AG04450 (cell line): ENCODE data around the gene PRPSAP1. TPM values are rescaled to one million over a fixed set of nuclear protein-coding genes. Genes with fewer than 3 reads are reported as not detected.

Experiments used
- CTCF ChIA-PET: fragments of 300-600, 350-600 bp; formaldehyde crosslinking; extraction: SDS; loops from one replicate; lab custom pipeline; 2022; ENCODE audit warnings: antibody characterized with exemption, inconsistent platforms; lab: Charles Lee
- POLR2A ChIA-PET: fragments of 350-600 bp; formaldehyde crosslinking; extraction: SDS; loops from one replicate; lab custom pipeline; 2021; ENCODE audit warnings: antibody characterized with exemption, inconsistent platforms; lab: Yijun Ruan, JAX
- DNase-seq: peaks from one replicate; pipeline ENCODE4 v3.0.0-alpha.2; 2011; ENCODE audit warnings: low read depth, low spot score
- H3K27ac ChIP-seq: one replicate; pipeline ENCODE4 v1.5.1; 2012; ENCODE audit warnings: low read depth, low read length, control low read depth
- H3K27me3 ChIP-seq: one replicate; pipeline ENCODE4 v1.6.0; 2012; ENCODE audit warnings: low read length; ENCODE audit not compliant: control insufficient read depth, insufficient read depth
- H3K4me3 ChIP-seq: 2 replicates; pipeline ENCODE4 v1.5.1; 2011; ENCODE audit warnings: mild to moderate bottlenecking, low read depth, low read length, control low read depth
- H3K9me3 ChIP-seq: 2 replicates; pipeline ENCODE4 v1.5.1; 2012; ENCODE audit warnings: low read length; ENCODE audit not compliant: control insufficient read depth, insufficient read depth
- polyA plus RNA-seq: library from polyadenylated mRNA; depleted of rRNA; stranded (reverse); fragments of >200 nt; gene quantifications from 2 replicates; pipeline ENCODE4 v1.2.3, GENCODE V29; 2011
- TF ChIP-seq, protein P1 (sequence below): IDR thresholded peaks from 2 replicates; pipeline ENCODE4 v1.5.1; 2011; ENCODE audit warnings: low read depth, low read length, control low read depth, inconsistent platforms

Gene PRPSAP1
- polyA plus RNA-seq, 1 experiment = 49.9 TPM

- no peaks in the 10 kb centered on the region; the same call in 1 of the 2 replicates for H3K9me3 ChIP-seq
- TF ChIP-seq, protein P1, sequence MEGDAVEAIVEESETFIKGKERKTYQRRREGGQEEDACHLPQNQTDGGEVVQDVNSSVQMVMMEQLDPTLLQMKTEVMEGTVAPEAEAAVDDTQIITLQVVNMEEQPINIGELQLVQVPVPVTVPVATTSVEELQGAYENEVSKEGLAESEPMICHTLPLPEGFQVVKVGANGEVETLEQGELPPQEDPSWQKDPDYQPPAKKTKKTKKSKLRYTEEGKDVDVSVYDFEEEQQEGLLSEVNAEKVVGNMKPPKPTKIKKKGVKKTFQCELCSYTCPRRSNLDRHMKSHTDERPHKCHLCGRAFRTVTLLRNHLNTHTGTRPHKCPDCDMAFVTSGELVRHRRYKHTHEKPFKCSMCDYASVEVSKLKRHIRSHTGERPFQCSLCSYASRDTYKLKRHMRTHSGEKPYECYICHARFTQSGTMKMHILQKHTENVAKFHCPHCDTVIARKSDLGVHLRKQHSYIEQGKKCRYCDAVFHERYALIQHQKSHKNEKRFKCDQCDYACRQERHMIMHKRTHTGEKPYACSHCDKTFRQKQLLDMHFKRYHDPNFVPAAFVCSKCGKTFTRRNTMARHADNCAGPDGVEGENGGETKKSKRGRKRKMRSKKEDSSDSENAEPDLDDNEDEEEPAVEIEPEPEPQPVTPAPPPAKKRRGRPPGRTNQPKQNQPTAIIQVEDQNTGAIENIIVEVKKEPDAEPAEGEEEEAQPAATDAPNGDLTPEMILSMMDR = peak; percentile 72
- H3K27me3 ChIP-seq = no peaks in the 10 kb centered on the region
- no peak overlapping the region for H3K4me3 ChIP-seq
- DNase-seq = peak; percentile 80
- ChIA-PET POLR2A (interaction anchor here (0.6 to 2.5 kb wide), 6 partner anchors 9 to 82 kb away, joined by 3 to 25 read pairs (median 6); partner anchors contain the start of genes PRPSAP1 and SPHK1), CTCF (interaction anchor here (0.6 to 3.2 kb wide), 22 partner anchors 8 to 115 kb away, joined by 3 to 20 read pairs (median 4); partner anchors contain the start of genes PRPSAP1 and SPHK1)
- peak overlapping the region; percentile 96 for H3K27ac ChIP-seq
Observed at GRCh38 chr17:76370261-76370993, 16.7 kb upstream of the PRPSAP1 start.

DNA sequence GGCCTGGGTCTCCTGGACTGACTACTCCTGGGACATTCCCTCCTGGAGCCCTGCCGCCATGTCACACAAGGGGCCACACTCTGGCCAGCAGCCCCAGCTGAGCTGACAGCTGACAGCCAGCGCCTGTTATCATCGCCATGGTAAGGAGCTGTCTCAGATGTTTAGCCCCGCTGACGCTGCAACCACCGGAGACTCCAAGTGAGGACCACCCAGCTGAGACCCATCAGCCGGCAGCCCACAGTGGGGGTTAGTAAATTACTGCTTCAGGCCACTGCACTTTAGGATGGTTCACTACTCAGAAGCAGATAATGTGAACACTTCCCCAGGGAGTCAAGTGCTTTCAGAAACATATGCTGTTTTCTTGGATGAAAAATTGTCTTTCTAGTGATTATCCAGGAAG is 16.1 kb upstream of the PRPSAP1 start:
- TF ChIP-seq, protein P1 = no peak
- no peak for DNase-seq
- POLR2A ChIA-PET = interaction anchor here (0.7 to 2.5 kb wide), 4 partner anchors 8 to 17 kb away, joined by 3 to 25 read pairs (median 8); partner anchors contain the start of gene SPHK1
- no peaks in the 10 kb centered on the region for H3K27me3 ChIP-seq
- no peaks in the 10 kb centered on the region; the same call in 1 of the 2 replicates for H3K9me3 ChIP-seq
- CTCF ChIA-PET = interaction anchor here (0.5 to 3.2 kb wide), 19 partner anchors 8 to 111 kb away, joined by 3 to 20 read pairs (median 4); partner anchors contain the start of genes PRPSAP1 and SPHK1
- H3K27ac ChIP-seq = peak overlapping the region; percentile 31
- H3K4me3 ChIP-seq = no peak overlapping the region

GRCh38 chr17:76369379-76369778 is 15.7 kb upstream of the PRPSAP1 start:
- Histone ChIP-seq H3K4me3 (no peak overlapping the region), H3K27me3 (no peaks in the 10 kb centered on the region), H3K9me3 (no peaks in the 10 kb centered on the region; the same call in 1 of the 2 replicates), H3K27ac (no peak overlapping the region)
- ChIA-PET POLR2A (interaction anchor here (1.4 to 2.5 kb wide), 2 partner anchors 8 to 16 kb away, joined by 10 to 25 read pairs; partner anchors contain the start of gene SPHK1), CTCF (interaction anchor here (0.5 to 3.2 kb wide), 6 partner anchors 11 to 49 kb away, joined by 3 to 19 read pairs (median 4); partner anchors contain the start of gene SPHK1)
- TF ChIP-seq, protein P1 = no peak
- no peak for DNase-seq

- Histone ChIP-seq H3K27ac (no peak overlapping the region), H3K9me3 (no peaks in the 10 kb centered on the region), H3K27me3 (no peaks in the 10 kb centered on the region), H3K4me3 (no peak overlapping the region)
- DNase-seq = no peak
- POLR2A ChIA-PET = no interaction called here
- CTCF ChIA-PET = no interaction called here
- TF ChIP-seq, protein P1 = no peak
Observed at GRCh38 chr17:76368545-76368944, 14.8 kb upstream of the PRPSAP1 start.

GRCh38 chr17:76367642-76368041 is 13.9 kb upstream of the PRPSAP1 start:
- no peak overlapping the region for H3K27ac ChIP-seq
- no peaks in the 10 kb centered on the region for H3K27me3 ChIP-seq
- no peaks in the 10 kb centered on the region for H3K9me3 ChIP-seq
- TF ChIP-seq, protein P1 = no peak
- POLR2A ChIA-PET = no interaction called here
- CTCF ChIA-PET = interaction anchor here (3.0 kb wide), 1 partner anchor 18 kb away, joined by 12 read pairs; the partner anchor contains the start of gene SPHK1
- no peak overlapping the region for H3K4me3 ChIP-seq
- no peak for DNase-seq
